Measurements from ENCODE around the gene OR2A25.

DNA sequence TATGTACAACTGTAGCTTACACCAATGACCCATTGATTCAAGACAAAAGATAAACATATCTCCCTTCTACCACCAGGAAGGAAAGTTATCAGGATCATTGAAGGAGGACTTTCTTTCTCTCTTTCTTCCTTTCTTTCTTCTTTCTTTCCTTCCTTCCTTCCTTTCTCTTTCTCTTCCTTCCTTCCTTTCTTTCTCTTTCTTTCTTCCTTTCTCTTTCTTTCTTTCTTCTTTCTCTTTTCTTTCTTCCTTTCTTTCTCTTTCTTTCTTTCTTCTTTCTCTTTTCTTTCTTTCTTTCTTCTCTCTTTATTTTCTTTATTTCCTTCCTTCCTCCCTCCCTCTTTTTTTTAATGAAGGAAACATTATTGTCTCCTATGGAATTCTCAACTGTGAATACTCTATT is 29.2 kb downstream of the OR2A25 start:
- TF ChIP-seq, protein P1, sequence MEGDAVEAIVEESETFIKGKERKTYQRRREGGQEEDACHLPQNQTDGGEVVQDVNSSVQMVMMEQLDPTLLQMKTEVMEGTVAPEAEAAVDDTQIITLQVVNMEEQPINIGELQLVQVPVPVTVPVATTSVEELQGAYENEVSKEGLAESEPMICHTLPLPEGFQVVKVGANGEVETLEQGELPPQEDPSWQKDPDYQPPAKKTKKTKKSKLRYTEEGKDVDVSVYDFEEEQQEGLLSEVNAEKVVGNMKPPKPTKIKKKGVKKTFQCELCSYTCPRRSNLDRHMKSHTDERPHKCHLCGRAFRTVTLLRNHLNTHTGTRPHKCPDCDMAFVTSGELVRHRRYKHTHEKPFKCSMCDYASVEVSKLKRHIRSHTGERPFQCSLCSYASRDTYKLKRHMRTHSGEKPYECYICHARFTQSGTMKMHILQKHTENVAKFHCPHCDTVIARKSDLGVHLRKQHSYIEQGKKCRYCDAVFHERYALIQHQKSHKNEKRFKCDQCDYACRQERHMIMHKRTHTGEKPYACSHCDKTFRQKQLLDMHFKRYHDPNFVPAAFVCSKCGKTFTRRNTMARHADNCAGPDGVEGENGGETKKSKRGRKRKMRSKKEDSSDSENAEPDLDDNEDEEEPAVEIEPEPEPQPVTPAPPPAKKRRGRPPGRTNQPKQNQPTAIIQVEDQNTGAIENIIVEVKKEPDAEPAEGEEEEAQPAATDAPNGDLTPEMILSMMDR (conservative IDR thresholded peaks at IDR 0.05 in 1 of 2, IDR thresholded peaks at IDR 0.05 in 1 of 2; ENCODE audit: low read depth in 1 of 2, low read length in 2 of 2), result no peak
- no peak for TF ChIP-seq EZH2 (IDR thresholded peaks at IDR 0.05; ENCODE audit: low read length, missing control alignments)

Data from fibroblast of lung (primary cell).